Measurements from ENCODE around the gene SETBP1. TPM values are rescaled to one million over a fixed set of nuclear protein-coding genes. Genes with fewer than 3 reads are reported as not detected.
A peak's percentile ranks its signal among the peaks of the same experiment; 100 is the strongest.
"Not testable (repeated sequence)": the region's sequence is repeated elsewhere in the genome, so short reads cannot be mapped to it uniquely, and the experiment has no call there.

Gene SETBP1
- total RNA-seq, 2 experiments from 2014 or later: 25.2 to 30.3 TPM

DNA sequence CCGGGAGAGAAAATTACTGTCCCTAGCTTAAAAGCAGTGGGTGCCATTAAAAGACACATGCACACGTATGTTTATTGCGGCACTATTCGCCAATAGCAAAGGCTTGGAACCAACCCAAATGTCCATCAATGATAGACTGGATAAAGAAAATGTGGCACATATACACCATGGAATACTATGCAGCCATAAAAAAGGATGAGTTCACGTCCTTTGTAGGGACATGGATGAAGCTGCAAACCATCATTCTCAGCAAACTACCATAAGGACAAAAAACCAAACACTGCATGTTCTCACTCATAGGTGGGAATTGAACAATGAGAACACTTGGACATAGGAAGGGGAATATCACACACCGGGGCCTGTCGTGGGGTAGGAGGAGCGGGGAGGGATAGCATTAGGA lies 120.1 kb downstream of the SETBP1 start:
- H3K4me1 Mint-ChIP-seq: peaks cover 40% of the 10 kb centered on the region

DNA sequence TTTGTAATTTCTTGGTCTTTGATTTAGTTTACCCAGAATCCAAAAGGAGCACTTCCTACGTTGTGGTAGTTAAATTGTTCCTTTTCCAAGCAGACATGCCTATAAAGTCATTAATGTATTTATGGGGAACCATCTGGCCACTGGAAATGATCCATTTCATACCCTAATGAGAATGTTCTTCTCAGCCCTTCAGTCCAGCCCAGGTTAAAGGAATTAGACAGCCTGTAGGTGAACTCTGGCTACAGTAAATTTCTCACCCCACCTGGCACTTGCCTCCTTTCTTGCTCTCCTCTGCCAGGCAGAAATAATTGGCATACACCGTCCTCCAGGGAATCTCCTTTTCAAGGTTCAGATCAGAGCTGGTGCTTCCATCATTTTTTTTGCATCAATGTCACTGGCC lies 121.1 kb downstream of the SETBP1 start:
- CTCF ChIA-PET: interaction anchor here (1.3 kb wide), 1 partner anchor 13 kb away, joined by 3 read pairs; no protein-coding TSS in a partner anchor
- Mint-ChIP-seq H3K4me3 (no peak overlapping the region), H3K9me3 (ENCODE audit: low read depth) (peaks cover 4% of the 10 kb centered on the region), H3K27ac (no peak overlapping the region), H3K4me1 (peaks cover 44% of the 10 kb centered on the region), H3K36me3 (peaks cover 30% of the 10 kb centered on the region), H3K27me3 (no peaks in the 10 kb centered on the region)
- DNase-seq (no peak), ATAC-seq (no peak)

More for the DNA sequence above, 120.1 kb downstream of the SETBP1 start:
- not testable (repeated sequence) for H3K27ac Mint-ChIP-seq; DNase-seq; H3K27me3 Mint-ChIP-seq; H3K4me3 Mint-ChIP-seq; H3K9me3 Mint-ChIP-seq (ENCODE audit: low read depth); ATAC-seq
- peaks cover 30% of the 10 kb centered on the region for H3K36me3 Mint-ChIP-seq
- CTCF ChIA-PET: interaction anchor here (0.8 to 1.3 kb wide), 2 partner anchors 14 to 85 kb away, joined by 3 read pairs; no protein-coding TSS in a partner anchor

DNA sequence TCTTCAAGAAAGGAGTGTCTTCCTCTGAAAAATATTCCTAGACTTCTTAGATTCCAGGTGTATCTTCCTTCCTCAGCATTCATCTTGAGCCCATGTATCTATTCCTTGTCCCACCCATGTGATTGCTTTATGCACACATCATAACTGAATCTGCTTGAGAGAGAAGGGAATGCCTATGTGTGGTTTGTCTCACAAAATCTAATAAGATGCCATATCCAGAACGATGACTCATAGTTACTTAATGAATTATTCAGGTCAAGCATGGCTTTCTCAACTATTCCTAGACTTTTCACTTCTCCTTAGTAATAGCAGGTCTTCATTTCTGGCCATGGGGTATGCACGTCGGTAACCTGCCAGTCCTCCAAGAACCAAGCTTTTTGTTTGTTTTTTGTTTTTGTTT lies 121.8 kb downstream of the SETBP1 start:
- no peak overlapping the region for H3K27ac Mint-ChIP-seq
- ATAC-seq (no peak), DNase-seq (no peak)
- CTCF ChIA-PET: interaction anchor here (1.2 kb wide), 1 partner anchor 12 kb away, joined by 4 read pairs; no protein-coding TSS in a partner anchor
- H3K4me3 Mint-ChIP-seq: no peak overlapping the region
- peaks cover 47% of the 10 kb centered on the region for H3K4me1 Mint-ChIP-seq
- H3K27me3 Mint-ChIP-seq: no peaks in the 10 kb centered on the region
- peaks cover 4% of the 10 kb centered on the region for H3K9me3 Mint-ChIP-seq (ENCODE audit: low read depth)
- H3K36me3 Mint-ChIP-seq: peaks cover 32% of the 10 kb centered on the region

DNA sequence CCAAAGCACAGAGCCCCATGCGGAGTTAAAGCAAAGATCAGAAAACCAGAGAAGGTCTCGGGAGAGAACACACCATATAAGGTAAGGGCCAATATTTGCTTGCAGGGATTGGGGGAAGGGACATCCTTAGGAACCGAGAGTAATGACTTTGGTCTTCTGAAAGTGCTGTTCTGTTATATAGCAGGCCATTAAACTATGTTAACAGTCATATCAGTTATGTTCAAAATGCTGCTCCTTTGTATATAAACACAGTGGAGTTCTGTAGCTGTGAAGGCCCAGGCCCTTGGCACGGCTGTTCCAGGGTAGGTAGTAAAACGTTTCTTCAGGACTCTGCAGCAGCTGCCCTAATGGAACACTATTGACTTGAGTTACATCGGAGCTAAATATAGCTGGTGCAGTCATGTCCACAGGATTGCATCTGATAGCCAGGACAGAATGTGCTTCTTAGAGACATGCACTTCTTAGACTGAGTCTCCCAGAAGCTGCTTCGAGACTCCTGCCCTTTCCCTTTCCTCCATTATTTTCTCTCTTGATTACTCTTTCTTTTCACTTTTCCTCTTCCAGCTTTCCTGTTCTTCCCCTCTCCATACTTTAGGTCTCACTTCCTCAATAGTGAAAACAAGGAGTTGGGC lies 122.4 kb downstream of the SETBP1 start:
- CTCF ChIA-PET: interaction anchor here (1.2 kb wide), 1 partner anchor 12 kb away, joined by 4 read pairs; no protein-coding TSS in a partner anchor
- H3K4me1 Mint-ChIP-seq: peaks cover 52% of the 10 kb centered on the region
- peaks cover 34% of the 10 kb centered on the region for H3K36me3 Mint-ChIP-seq
- H3K4me3 Mint-ChIP-seq: no peak overlapping the region
- ATAC-seq: no peak
- H3K27ac Mint-ChIP-seq: no peak overlapping the region
- no peak for DNase-seq
- H3K27me3 Mint-ChIP-seq: no peaks in the 10 kb centered on the region
- H3K9me3 Mint-ChIP-seq (ENCODE audit: low read depth): peaks cover 4% of the 10 kb centered on the region

DNA sequence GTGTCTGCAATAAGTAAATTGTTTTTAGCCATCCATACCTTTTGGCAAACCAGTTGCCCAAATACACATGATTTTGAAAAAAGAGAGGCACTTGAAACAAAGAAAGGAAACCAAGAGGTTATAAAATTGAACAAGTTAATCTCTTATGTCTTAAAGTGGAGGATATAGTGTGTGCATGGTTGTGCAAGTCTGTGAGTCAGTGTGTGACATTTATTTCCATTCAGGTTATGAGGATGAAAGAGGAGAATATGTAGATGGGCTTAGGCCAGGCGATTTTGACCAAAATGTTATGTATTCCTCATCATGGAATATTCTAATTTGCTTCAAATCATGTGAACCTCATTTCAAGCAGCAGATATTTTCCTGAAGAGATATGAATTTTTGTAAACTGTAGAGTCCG lies 123.3 kb downstream of the SETBP1 start:
- Mint-ChIP-seq H3K27me3 (no peaks in the 10 kb centered on the region), H3K4me3 (no peak overlapping the region), H3K36me3 (peaks cover 41% of the 10 kb centered on the region), H3K4me1 (peaks cover 46% of the 10 kb centered on the region), H3K27ac (no peak overlapping the region), H3K9me3 (ENCODE audit: low read depth) (peaks cover 4% of the 10 kb centered on the region)
- DNase-seq (no peak), ATAC-seq (no peak)
- CTCF ChIA-PET: no interaction called here

DNA sequence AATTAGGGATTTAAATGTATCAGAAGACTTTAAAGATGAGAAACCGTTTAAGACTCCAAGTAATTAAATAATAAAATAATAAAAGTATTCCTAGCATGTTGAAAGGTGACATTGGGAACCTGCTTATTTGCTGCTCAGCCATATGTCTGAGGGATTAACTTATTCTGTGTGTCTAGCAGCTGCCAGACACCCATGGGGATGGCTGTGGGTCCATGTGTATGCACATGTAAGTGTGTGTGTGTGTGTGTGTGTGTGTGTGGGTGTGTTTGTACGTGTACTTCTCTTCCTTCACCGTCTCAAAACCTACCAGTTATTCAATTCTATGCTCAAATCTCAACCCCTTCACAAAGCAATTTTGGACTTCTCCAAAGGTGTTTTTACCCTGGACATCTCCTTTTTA lies 124.5 kb downstream of the SETBP1 start:
- Mint-ChIP-seq H3K4me3 (no peak overlapping the region), H3K27me3 (no peaks in the 10 kb centered on the region), H3K27ac (no peak overlapping the region), H3K36me3 (peaks cover 39% of the 10 kb centered on the region), H3K9me3 (ENCODE audit: low read depth) (peaks cover 4% of the 10 kb centered on the region), H3K4me1 (peaks cover 35% of the 10 kb centered on the region)
- ATAC-seq: no peak
- DNase-seq: no peak
- CTCF ChIA-PET: interaction anchor here (0.9 kb wide), 1 partner anchor 9 kb away, joined by 4 read pairs; no protein-coding TSS in a partner anchor

DNA sequence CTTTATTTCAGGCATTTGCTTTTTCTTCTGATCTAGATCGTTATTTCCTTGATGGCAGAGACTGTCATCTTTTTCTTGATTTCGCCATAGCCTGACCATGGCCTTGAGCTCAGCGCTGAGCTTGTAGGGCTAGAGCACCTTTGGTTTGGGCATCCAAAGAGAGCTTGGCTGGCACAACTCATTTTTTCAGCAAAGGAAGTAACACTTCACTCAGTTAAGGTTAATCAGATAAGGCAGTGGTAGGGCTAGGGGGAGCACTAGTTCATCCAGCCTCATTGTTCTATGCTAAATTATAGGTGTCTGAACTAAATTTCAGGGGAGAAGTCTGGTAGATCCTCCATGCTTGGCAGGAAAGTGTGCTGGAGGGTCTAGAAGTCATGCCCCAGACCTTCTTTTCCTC lies 125.0 kb downstream of the SETBP1 start:
- peak; percentile 79 for ATAC-seq
- H3K4me3 Mint-ChIP-seq: no peak overlapping the region
- peaks cover under 1% of the 10 kb centered on the region for H3K9me3 Mint-ChIP-seq (ENCODE audit: low read depth)
- CTCF ChIA-PET: interaction anchor here (0.6 to 1.2 kb wide), 4 partner anchors 10 to 65 kb away, joined by 3 to 4 read pairs (median 4); no protein-coding TSS in a partner anchor
- DNase-seq: no peak
- H3K27me3 Mint-ChIP-seq: no peaks in the 10 kb centered on the region
- peaks cover 30% of the 10 kb centered on the region for H3K4me1 Mint-ChIP-seq
- peaks cover 38% of the 10 kb centered on the region for H3K36me3 Mint-ChIP-seq
- H3K27ac Mint-ChIP-seq: no peak overlapping the region

DNA sequence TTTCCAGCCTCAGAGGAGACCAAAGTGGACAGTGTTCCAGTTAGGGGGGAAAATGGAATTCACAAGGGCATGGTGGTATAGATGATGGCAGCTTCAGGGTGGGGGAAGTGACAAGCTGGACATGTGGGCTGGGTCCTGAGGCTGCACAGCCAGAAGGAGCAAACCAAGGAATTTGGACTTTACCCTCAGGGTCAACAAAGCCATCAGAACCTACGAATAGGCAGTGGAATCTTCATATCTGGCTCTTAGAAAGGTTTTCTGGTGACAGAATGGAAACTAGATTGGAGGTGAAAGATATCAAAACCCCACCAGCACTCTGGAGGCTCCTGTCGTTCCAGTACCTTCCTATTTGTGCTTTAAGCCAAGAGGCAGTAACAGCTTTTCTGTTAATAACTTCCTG lies 127.1 kb downstream of the SETBP1 start:
- no peak overlapping the region for H3K4me3 Mint-ChIP-seq
- H3K9me3 Mint-ChIP-seq (ENCODE audit: low read depth): no peaks in the 10 kb centered on the region
- DNase-seq: no peak
- CTCF ChIA-PET: no interaction called here
- H3K4me1 Mint-ChIP-seq: peaks cover 24% of the 10 kb centered on the region
- H3K27ac Mint-ChIP-seq: no peak overlapping the region
- H3K27me3 Mint-ChIP-seq: no peaks in the 10 kb centered on the region
- peaks cover 29% of the 10 kb centered on the region for H3K36me3 Mint-ChIP-seq
- no peak for ATAC-seq

DNA sequence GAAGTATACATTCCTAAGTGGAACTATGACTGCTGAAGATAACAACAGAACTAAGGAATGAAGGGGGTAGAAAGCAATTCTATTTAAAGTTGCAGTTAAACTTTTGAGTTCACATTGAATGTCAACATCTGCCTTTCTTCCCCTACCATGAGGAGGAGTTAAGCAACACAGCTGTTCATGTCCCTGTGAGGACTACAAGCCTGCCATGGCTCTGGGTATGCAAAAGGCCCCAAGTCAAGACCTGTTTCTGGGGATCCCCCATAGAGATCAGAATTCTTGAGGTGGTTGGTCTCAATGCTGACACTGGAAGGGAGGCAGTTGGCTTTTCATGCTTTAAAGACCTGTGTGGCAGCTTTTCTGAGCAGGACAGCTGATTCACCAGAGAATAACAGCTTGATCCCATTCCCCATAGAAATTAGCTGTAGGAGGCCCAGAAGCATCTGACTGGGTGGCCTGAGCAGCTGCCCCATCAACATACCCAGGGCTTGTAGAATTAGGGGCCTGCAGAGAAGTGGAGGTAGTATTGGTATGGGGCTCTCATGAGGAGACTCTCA lies 131.0 kb downstream of the SETBP1 start:
- Mint-ChIP-seq H3K9me3 (ENCODE audit: low read depth) (no peaks in the 10 kb centered on the region), H3K27ac (no peak overlapping the region), H3K36me3 (peaks cover 22% of the 10 kb centered on the region), H3K27me3 (no peaks in the 10 kb centered on the region), H3K4me1 (peaks cover 16% of the 10 kb centered on the region), H3K4me3 (no peak overlapping the region)
- ATAC-seq (no peak), DNase-seq (no peak)
- CTCF ChIA-PET: no interaction called here

DNA sequence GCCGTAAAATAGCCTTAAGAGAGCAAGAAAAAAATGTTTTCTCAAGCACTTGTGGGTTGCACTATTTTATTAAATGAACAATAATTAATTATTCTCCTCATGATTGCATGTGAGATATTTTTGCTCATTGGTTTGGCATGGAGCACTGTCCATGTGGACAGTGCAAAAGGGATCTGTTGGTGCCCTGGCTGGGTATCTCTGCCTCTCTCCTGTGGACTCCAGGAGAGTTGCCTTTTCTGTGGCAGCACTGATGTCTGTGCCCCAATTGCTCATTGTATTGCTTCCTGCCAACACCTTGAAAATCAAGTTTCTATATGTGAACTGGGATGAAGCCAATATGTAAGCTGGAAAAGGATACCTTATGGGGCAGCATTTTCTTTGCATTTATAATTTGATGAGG lies 131.7 kb downstream of the SETBP1 start:
- Mint-ChIP-seq H3K27me3 (no peaks in the 10 kb centered on the region), H3K4me3 (no peak overlapping the region), H3K36me3 (peaks cover 19% of the 10 kb centered on the region), H3K4me1 (peaks cover 14% of the 10 kb centered on the region), H3K27ac (no peak overlapping the region), H3K9me3 (ENCODE audit: low read depth) (no peaks in the 10 kb centered on the region)
- CTCF ChIA-PET: no interaction called here
- ATAC-seq (no peak), DNase-seq (no peak)

DNA sequence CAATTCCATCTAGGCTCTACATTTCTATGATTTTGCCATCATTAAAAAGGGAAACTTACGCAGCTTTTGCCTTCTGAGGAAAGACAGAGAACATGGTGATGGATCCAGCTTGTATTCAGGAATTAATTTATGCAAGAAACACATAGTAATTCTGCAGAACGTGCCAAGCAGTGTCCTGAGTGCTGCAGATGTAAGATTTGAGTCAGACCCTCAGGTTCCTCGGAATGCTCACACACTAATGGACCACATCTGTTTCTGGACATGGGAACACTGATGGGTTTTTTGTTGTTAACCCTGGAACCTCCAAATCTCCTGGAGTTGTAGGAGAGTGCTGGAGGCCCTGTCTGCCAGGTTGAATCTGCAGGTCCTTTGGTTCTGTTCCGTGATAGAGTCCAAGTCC lies 132.9 kb downstream of the SETBP1 start:
- Mint-ChIP-seq H3K27ac (no peak overlapping the region), H3K9me3 (ENCODE audit: low read depth) (no peaks in the 10 kb centered on the region), H3K4me1 (peaks cover 15% of the 10 kb centered on the region), H3K4me3 (no peak overlapping the region), H3K36me3 (peaks cover 13% of the 10 kb centered on the region), H3K27me3 (no peaks in the 10 kb centered on the region)
- ATAC-seq: no peak
- CTCF ChIA-PET: interaction anchor here (1.2 kb wide), 1 partner anchor 8 kb away, joined by 3 read pairs; no protein-coding TSS in a partner anchor
- no peak for DNase-seq

DNA sequence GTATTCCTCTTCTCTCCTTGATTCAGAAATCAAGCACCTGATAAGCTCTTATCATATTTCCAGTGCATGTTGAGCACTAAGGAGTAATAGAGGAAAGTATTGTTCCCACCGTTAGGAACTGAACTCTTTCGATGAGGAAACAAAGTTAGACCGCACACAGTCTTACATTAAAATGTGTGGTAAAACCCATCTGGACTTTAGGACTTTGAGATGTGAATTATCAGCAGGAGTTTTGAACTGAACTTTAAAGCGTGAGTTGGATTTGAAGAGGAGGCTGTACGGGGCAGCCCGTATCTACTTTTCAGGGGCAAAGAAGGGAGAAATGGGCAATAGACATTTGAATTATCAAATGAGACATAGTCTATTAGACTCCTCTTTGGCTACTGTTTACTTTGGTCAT lies 134.4 kb downstream of the SETBP1 start:
- Mint-ChIP-seq H3K27me3 (no peaks in the 10 kb centered on the region), H3K27ac (no peak overlapping the region), H3K36me3 (peaks cover 9% of the 10 kb centered on the region), H3K4me3 (no peak overlapping the region), H3K4me1 (peaks cover 25% of the 10 kb centered on the region), H3K9me3 (ENCODE audit: low read depth) (no peaks in the 10 kb centered on the region)
- CTCF ChIA-PET: interaction anchor here (0.7 to 1.4 kb wide), 2 partner anchors 12 to 124 kb away, joined by 3 to 4 read pairs; no protein-coding TSS in a partner anchor
- no peak for ATAC-seq
- DNase-seq: no peak

DNA sequence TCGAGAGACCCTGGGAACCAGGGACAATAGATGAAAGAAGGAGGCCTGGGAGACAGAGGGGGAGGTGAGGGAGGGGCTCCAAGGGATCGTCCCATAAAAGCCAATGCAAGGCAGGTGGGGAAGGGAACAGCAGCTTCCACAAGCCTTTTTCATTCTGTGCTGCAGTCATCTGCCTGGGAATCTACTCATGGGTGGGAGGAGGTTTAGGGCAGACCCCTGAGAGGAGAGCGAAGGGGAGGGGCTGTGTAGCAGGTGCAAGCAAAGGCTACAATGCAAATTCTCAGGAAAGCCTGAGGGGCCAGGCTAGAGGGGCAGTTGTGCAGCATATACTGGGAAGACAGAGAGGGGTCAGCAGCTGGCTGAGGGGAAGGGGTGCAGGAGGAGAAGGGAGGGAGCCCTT lies 135.4 kb downstream of the SETBP1 start:
- H3K9me3 Mint-ChIP-seq (ENCODE audit: low read depth): no peaks in the 10 kb centered on the region
- DNase-seq: no peak
- no peaks in the 10 kb centered on the region for H3K27me3 Mint-ChIP-seq
- peaks cover 25% of the 10 kb centered on the region for H3K4me1 Mint-ChIP-seq
- no peak overlapping the region for H3K4me3 Mint-ChIP-seq
- H3K27ac Mint-ChIP-seq: no peak overlapping the region
- peaks cover 6% of the 10 kb centered on the region for H3K36me3 Mint-ChIP-seq
- CTCF ChIA-PET: interaction anchor here (1.6 kb wide), 1 partner anchor 137 kb away, joined by 5 read pairs; no protein-coding TSS in a partner anchor
- no peak for ATAC-seq

DNA sequence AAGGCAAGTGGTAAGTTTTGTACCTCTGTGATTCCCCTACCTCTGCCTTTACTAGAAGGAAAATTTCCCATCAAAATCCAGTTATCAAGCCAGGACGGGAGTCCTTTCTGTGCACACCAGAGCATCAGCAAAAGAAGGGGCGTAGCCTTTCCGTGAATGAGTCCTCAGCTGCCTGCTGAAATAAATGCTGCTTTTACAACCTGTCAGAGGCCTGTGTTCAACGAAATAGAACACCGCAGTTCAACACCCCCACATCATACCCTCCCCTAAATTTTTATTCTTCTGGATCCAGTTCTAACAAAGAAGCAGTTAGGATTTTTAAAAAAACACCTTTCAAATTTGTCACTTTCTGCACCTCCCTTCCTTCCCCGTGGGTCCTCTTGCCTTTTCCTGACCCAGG lies 135.8 kb downstream of the SETBP1 start:
- CTCF ChIA-PET: interaction anchor here (1.6 kb wide), 1 partner anchor 138 kb away, joined by 5 read pairs; no protein-coding TSS in a partner anchor
- DNase-seq: no peak
- peaks cover 25% of the 10 kb centered on the region for H3K4me1 Mint-ChIP-seq
- peaks cover 5% of the 10 kb centered on the region for H3K36me3 Mint-ChIP-seq
- ATAC-seq: no peak
- no peak overlapping the region for H3K4me3 Mint-ChIP-seq
- no peak overlapping the region for H3K27ac Mint-ChIP-seq
- H3K27me3 Mint-ChIP-seq: no peaks in the 10 kb centered on the region
- H3K9me3 Mint-ChIP-seq (ENCODE audit: low read depth): no peaks in the 10 kb centered on the region

All from activated CD8-positive, alpha-beta memory T cell treated with anti-CD3 and anti-CD28 coated beads, Interleukin-2, amount 10 ng/mL, durations not matched to agents 7 days and 5 days (primary cell).